ENCODE data around the gene UBE2K. TPM values are rescaled to one million over a fixed set of nuclear protein-coding genes. Genes with fewer than 3 reads are reported as not detected.
"Not testable (repeated sequence)": the region's sequence is repeated elsewhere in the genome, so short reads cannot be mapped to it uniquely, and the experiment has no call there.

The UBE2K gene
- total RNA-seq, 2 experiments from 2014 or later: 69.5 to 77.1 TPM

DNA sequence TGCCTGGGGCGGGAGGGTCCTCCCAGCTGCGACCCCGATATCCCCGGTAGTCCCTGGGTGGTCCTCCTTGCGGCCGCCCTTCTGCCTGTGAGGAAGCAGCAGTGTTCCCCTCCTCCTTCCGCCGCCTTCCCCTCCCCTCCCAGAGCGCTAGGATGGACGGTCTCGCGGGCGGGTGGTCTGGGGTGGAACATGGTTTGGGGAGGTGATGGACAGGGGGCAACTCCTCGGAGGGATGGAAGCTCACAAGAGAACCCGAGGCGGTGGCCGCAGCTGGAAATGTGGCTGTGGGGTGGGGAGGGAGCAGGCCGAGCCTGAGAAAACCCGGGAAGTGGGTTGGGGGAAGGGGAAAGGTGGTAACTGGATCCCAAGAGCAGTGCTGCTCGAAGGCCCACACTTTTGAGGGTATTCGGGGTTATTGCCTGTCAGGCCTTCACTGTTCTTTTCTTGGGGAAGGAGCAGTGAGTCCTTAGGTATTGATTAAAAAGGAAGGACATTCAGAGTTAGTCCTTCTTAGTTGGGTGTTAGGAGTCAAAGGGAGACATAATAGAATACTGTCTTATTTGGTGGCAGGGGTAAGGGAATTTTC lies 581 bp downstream of the UBE2K start:
- Mint-ChIP-seq H3K36me3 (ENCODE audit: low read depth) (peaks cover 19% of the 10 kb centered on the region), H3K4me3 (peak overlapping the region; percentile 92), H3K4me1 (ENCODE audit: low read depth) (peaks cover 27% of the 10 kb centered on the region), H3K27me3 (no peaks in the 10 kb centered on the region), H3K9me3 (no peaks in the 10 kb centered on the region), H3K27ac (peak overlapping the region; percentile 92)
- TF ChIP-seq, protein P1, sequence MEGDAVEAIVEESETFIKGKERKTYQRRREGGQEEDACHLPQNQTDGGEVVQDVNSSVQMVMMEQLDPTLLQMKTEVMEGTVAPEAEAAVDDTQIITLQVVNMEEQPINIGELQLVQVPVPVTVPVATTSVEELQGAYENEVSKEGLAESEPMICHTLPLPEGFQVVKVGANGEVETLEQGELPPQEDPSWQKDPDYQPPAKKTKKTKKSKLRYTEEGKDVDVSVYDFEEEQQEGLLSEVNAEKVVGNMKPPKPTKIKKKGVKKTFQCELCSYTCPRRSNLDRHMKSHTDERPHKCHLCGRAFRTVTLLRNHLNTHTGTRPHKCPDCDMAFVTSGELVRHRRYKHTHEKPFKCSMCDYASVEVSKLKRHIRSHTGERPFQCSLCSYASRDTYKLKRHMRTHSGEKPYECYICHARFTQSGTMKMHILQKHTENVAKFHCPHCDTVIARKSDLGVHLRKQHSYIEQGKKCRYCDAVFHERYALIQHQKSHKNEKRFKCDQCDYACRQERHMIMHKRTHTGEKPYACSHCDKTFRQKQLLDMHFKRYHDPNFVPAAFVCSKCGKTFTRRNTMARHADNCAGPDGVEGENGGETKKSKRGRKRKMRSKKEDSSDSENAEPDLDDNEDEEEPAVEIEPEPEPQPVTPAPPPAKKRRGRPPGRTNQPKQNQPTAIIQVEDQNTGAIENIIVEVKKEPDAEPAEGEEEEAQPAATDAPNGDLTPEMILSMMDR (IDR thresholded peaks at IDR 0.05): no peak
- ATAC-seq (peak; percentile 25), DNase-seq (no peak)
- ChIA-PET CTCF (interaction anchor here (0.9 to 2.0 kb wide), 6 partner anchors 9 to 357 kb away, joined by 3 to 5 read pairs (median 4); partner anchors contain the start of gene PDS5A), POLR2A (interaction anchor here (0.6 to 1.8 kb wide), 14 partner anchors 8 to 1900 kb away, joined by 3 to 8 read pairs (median 3); partner anchors contain the start of genes LIAS, RPL9 and SMIM14)
- intact Hi-C loops (cut with micrococcal nuclease): loop anchor here (5.0 to 10.0 kb wide), 3 partner anchors 56 to 616 kb away; partner anchors contain the start of gene PDS5A

DNA sequence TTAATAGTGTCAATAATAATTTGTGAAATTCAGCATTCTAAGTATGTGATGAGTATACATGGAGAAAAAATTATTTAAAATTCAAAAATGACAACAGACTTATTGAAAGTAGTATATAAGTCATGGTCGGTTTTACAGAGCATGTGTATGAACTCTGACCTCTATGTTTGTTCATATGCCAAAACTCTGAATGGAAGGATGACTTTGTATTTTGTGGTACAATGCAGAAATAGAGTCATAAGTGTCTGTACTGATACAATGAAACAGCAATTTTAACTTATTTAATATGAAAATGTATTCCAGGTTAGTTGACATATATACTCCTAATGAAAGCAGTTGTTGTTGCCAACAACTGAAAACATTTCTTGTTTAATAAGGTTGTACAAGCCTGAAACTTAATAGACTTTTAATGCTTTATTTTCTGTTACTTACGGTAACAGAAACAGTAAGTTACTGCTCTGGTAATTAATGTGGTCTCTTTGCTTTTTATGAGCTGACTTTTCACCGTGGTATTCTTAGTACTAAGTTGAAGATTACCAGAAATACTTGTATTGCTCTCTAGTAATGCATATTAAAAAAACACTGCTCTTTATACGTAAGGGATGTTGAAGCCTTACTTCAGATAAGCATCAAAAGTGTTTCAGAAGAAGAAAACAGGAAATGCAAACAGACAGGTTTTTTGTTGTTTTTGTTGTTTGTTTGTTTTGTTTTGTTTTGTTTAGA lies 1.9 kb downstream of the UBE2K start:
- CTCF ChIA-PET: interaction anchor here (1.0 to 1.3 kb wide), 3 partner anchors 9 to 274 kb away, joined by 3 to 4 read pairs (median 3); no protein-coding TSS in a partner anchor
- Mint-ChIP-seq H3K27ac (peak overlapping the region; percentile 92), H3K4me1 (ENCODE audit: low read depth) (peaks cover 30% of the 10 kb centered on the region), H3K9me3 (no peaks in the 10 kb centered on the region), H3K36me3 (ENCODE audit: low read depth) (peaks cover 19% of the 10 kb centered on the region), H3K4me3 (peak overlapping the region; percentile 92), H3K27me3 (no peaks in the 10 kb centered on the region)
- DNase-seq: no peak
- ATAC-seq: peak; percentile 23
- POLR2A ChIA-PET: interaction anchor here (1.5 kb wide), 1 partner anchor 496 kb away, joined by 4 read pairs; no protein-coding TSS in a partner anchor
- TF ChIP-seq, protein P1 (IDR thresholded peaks at IDR 0.05): no peak
- intact Hi-C loops (cut with micrococcal nuclease): loop anchor here (5.0 to 10.0 kb wide), 3 partner anchors 55 to 615 kb away; partner anchors contain the start of gene PDS5A

DNA sequence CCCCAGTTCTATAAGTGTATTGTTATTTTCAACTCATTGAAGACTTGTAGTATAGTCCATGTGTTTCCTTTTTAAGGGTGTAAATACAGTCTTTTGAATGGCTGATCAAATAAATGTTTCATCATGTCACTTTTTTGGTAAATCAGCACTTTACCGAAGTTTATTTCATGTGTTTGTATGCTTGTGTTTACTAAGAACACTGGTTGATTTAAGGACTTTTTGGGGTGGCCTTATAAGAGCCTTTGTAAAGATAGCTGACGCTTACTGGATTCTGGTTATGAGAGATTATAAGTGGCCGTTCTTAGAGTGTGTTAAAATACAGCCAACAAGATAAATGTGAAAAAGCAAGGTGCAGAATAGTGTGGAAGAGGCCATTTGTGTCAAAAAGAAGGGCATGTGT lies 2.6 kb downstream of the UBE2K start:
- DNase-seq (no peak), ATAC-seq (no peak)
- no peaks in the 10 kb centered on the region for H3K27me3 Mint-ChIP-seq
- peaks cover 21% of the 10 kb centered on the region for H3K36me3 Mint-ChIP-seq (ENCODE audit: low read depth)
- no peaks in the 10 kb centered on the region for H3K9me3 Mint-ChIP-seq
- intact Hi-C loops (cut with micrococcal nuclease): no loop called here
- peaks cover 31% of the 10 kb centered on the region for H3K4me1 Mint-ChIP-seq (ENCODE audit: low read depth)
- POLR2A ChIA-PET: no interaction called here
- H3K27ac Mint-ChIP-seq: peak overlapping the region; percentile 16
- CTCF ChIA-PET: interaction anchor here (1.0 to 1.3 kb wide), 3 partner anchors 8 to 274 kb away, joined by 3 to 4 read pairs (median 3); no protein-coding TSS in a partner anchor
- TF ChIP-seq, protein P1 (IDR thresholded peaks at IDR 0.05): no peak
- H3K4me3 Mint-ChIP-seq: peak overlapping the region; percentile 92

DNA sequence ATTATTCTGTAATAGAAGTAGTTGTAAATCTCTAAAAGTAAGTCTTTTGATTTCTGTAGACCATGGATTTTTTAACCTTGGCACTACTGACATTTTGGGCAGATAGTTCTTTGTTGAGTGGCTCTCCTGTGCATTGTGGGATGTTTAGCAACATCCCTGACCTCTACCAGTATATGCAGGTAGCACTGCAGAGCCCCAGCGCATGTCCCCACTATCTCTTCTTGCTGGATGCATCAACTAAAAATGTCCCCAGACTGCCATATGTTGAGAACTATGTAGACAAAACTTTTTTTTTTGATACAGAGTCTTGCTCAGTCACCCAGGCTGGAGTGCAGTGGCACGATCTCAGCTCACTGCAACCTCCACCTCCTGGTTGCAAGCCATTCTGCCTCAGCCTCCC lies 4.8 kb downstream of the UBE2K start:
- ATAC-seq (no peak), DNase-seq (no peak)
- TF ChIP-seq, protein P1 (IDR thresholded peaks at IDR 0.05): no peak
- ChIA-PET CTCF (no interaction called here), POLR2A (no interaction called here)
- no peak overlapping the region for H3K4me3 Mint-ChIP-seq
- no peaks in the 10 kb centered on the region for H3K9me3 Mint-ChIP-seq
- H3K36me3 Mint-ChIP-seq (ENCODE audit: low read depth): peaks cover 28% of the 10 kb centered on the region
- H3K27ac Mint-ChIP-seq: peak overlapping the region; percentile 34
- H3K4me1 Mint-ChIP-seq (ENCODE audit: low read depth): peaks cover 25% of the 10 kb centered on the region
- intact Hi-C loops (cut with micrococcal nuclease): no loop called here
- no peaks in the 10 kb centered on the region for H3K27me3 Mint-ChIP-seq

DNA sequence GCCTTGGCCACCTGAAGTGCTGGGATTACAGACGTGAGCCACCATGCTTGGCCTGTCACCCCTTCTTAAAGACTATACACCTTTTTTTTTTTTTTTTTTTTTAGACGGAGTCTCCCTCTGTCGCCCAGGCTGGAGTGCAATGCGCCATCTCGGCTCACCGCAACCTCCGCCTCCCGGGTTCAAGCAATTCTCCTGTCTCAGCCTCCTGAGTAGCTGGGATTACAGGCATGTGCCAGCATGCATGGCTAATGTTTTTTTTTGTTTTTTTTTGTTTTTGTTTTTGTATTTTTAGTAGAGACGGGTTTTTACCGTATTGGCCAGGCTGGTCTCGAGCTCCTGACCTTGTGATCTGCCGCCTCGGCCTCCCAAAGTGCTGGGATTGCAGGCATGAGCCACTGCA lies 6.9 kb downstream of the UBE2K start:
- POLR2A ChIA-PET: interaction anchor here (0.5 kb wide), 1 partner anchor 1496 kb away, joined by 3 read pairs; no protein-coding TSS in a partner anchor
- Mint-ChIP-seq H3K4me1 (ENCODE audit: low read depth) (peaks cover 37% of the 10 kb centered on the region), H3K36me3 (ENCODE audit: low read depth) (peaks cover 21% of the 10 kb centered on the region)
- H3K4me3 Mint-ChIP-seq; H3K9me3 Mint-ChIP-seq; CTCF ChIA-PET; H3K27ac Mint-ChIP-seq; intact Hi-C loops (cut with micrococcal nuclease); DNase-seq; ATAC-seq; H3K27me3 Mint-ChIP-seq: not testable (repeated sequence)
